Chondrocyte (in vitro differentiated cells): Measurements from ENCODE around the gene ZNF576. TPM values are rescaled to one million over a fixed set of nuclear protein-coding genes. Genes with fewer than 3 reads are reported as not detected.
"Not testable (repeated sequence)": the region's sequence is repeated elsewhere in the genome, so short reads cannot be mapped to it uniquely, and the experiment has no call there.

ENCODE experiments used
- DNase-seq: peaks from one replicate; pipeline ENCODE4 v3.0.0; 2021; ENCODE audit warnings: mixed read lengths, low spot score
- H3K27ac Mint-ChIP-seq: one replicate; pipeline ENCODE4 v1.8.0; 2021; ENCODE audit warnings: mild to moderate bottlenecking, moderate library complexity, mixed read lengths; ENCODE audit not compliant: unreplicated experiment
- H3K27me3 Mint-ChIP-seq: 2 replicates; pipeline ENCODE4 v1.8.0; 2021; ENCODE audit warnings: low read depth, mixed read lengths
- H3K36me3 Mint-ChIP-seq: 2 replicates; pipeline ENCODE4 v1.8.0; 2021; ENCODE audit warnings: low read depth, mixed read lengths
- H3K4me1 Mint-ChIP-seq: 2 replicates; pipeline ENCODE4 v1.8.0; 2021; ENCODE audit warnings: low read depth, mild to moderate bottlenecking, mixed read lengths
- H3K4me3 Mint-ChIP-seq: one replicate; pipeline ENCODE4 v1.8.0; 2021; ENCODE audit warnings: mild to moderate bottlenecking, moderate library complexity, mixed read lengths; ENCODE audit not compliant: unreplicated experiment
- H3K9me3 Mint-ChIP-seq: 2 replicates; pipeline ENCODE4 v1.8.0; 2021; ENCODE audit warnings: low read depth, mixed read lengths
- CTCF ChIP-seq: fragments of 200-600 bp; sonication (generic); IDR thresholded peaks from 2 replicates; pipeline ENCODE4 v1.5.0; 2021; ENCODE audit warnings: antibody characterized with exemption, mild to moderate bottlenecking, moderate library complexity
- total RNA-seq: library from RNA; stranded (reverse); gene quantifications from 3 replicates; pipeline ENCODE4 v1.2.1, GENCODE V29; 2021

Gene ZNF576
- total RNA-seq, 1 donor from 2014 or later = 11.9 TPM

GRCh38 chr19:43584484-43584883 is 11.9 kb upstream of the ZNF576 start:
- H3K36me3 Mint-ChIP-seq = peaks cover 5% of the 10 kb centered on the region
- no peak for TF ChIP-seq CTCF
- H3K27ac Mint-ChIP-seq = peak overlapping the region; percentile 29
- H3K4me1 Mint-ChIP-seq = peaks cover 3% of the 10 kb centered on the region
- H3K4me3 Mint-ChIP-seq = no peak overlapping the region
- H3K27me3 Mint-ChIP-seq = no peaks in the 10 kb centered on the region
- no peaks in the 10 kb centered on the region for H3K9me3 Mint-ChIP-seq
- no peak for DNase-seq

GRCh38 chr19:43586346-43586745 is 10.0 kb upstream of the ZNF576 start:
- no peak for DNase-seq
- no peak for TF ChIP-seq CTCF
- Mint-ChIP-seq H3K27ac (no peak overlapping the region), H3K9me3 (no peaks in the 10 kb centered on the region), H3K36me3 (peaks cover 13% of the 10 kb centered on the region), H3K4me1 (no peaks in the 10 kb centered on the region), H3K4me3 (no peak overlapping the region), H3K27me3 (no peaks in the 10 kb centered on the region)

GRCh38 chr19:43587029-43587428 is 9.4 kb upstream of the ZNF576 start:
- not testable (repeated sequence) for H3K27me3 Mint-ChIP-seq, H3K9me3 Mint-ChIP-seq, H3K4me3 Mint-ChIP-seq, DNase-seq, H3K27ac Mint-ChIP-seq, H3K4me1 Mint-ChIP-seq
- H3K36me3 Mint-ChIP-seq = peaks cover 15% of the 10 kb centered on the region

- DNase-seq = no peak
- no peak for TF ChIP-seq CTCF
- H3K4me1 Mint-ChIP-seq = peaks cover 14% of the 10 kb centered on the region
- H3K27me3 Mint-ChIP-seq = no peaks in the 10 kb centered on the region
- peaks cover 25% of the 10 kb centered on the region for H3K36me3 Mint-ChIP-seq
- H3K4me3 Mint-ChIP-seq = no peak overlapping the region
- no peaks in the 10 kb centered on the region for H3K9me3 Mint-ChIP-seq
- H3K27ac Mint-ChIP-seq = no peak overlapping the region
Observed at GRCh38 chr19:43589277-43589676, 7.1 kb upstream of the ZNF576 start.

- Mint-ChIP-seq H3K4me1 (peaks cover 18% of the 10 kb centered on the region), H3K27ac (no peak overlapping the region), H3K9me3 (no peaks in the 10 kb centered on the region), H3K4me3 (no peak overlapping the region), H3K27me3 (no peaks in the 10 kb centered on the region), H3K36me3 (peaks cover 26% of the 10 kb centered on the region)
- no peak for DNase-seq
- TF ChIP-seq CTCF = no peak
Observed at GRCh38 chr19:43589678-43590077, 6.7 kb upstream of the ZNF576 start.

GRCh38 chr19:43591904-43592772 is 4.3 kb upstream of the ZNF576 start:
- peaks cover 27% of the 10 kb centered on the region for H3K4me1 Mint-ChIP-seq

More at GRCh38 chr19:43591904-43592772, 4.3 kb upstream of the ZNF576 start:
- Mint-ChIP-seq H3K36me3 (peaks cover 25% of the 10 kb centered on the region), H3K9me3 (no peaks in the 10 kb centered on the region), H3K27ac (no peak overlapping the region), H3K4me3 (no peak overlapping the region), H3K27me3 (no peaks in the 10 kb centered on the region)
- no peak for DNase-seq
- no peak for TF ChIP-seq CTCF
